G401.6 (cell line): Measurements from ENCODE around the gene NAT10.
"Not testable (repeated sequence)": the region's sequence is repeated elsewhere in the genome, so short reads cannot be mapped to it uniquely, and the experiment has no call there.

Experiments used
- FAIRE-seq: peaks from 2 replicates; lab custom pipeline; 2012; peaks lifted over from hg19 to GRCh38; lab: Jason Lieb, UNC

The NAT10 gene

DNA sequence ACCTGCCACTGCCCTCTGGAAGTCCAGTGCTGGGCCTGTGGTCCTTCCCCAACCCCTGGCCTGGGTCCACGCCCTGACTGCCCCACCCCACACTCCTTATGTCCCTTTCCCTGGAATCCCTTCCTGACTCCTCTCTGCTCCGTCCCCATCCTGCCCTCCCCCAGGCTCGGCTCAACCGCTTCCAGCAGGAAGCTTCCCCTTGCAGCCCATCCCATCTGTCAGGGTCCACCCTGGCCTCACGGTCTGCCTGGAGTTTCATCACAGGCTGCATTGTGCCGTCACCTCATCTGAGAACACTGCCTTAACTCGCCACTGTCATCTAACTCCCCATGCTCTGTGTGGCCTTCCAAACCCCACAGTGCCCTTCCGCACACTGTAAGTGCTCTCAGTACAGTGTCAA, 64.3 kb downstream of the NAT10 start:
- FAIRE-seq, result no peak

DNA sequence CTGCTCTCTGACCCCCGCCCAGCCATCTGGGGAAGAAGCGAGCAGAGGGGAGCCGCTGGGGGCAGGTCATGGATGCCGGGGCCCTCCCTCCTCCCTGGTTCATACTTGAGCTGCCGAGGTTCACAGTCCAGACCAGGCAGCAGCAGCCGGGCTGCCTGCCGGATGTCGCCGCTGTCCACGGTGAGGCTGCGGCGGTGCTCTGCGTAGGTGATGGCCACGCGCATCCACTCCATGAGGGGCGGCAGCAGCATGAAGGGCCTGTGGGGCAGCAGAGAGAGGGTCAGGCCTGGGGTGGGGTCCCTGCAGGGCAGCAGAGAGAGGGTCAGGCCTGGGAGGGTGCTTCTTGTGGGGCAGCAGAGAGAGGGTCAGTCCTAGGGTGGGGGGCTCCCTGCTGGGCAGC, 67.6 kb downstream of the NAT10 start:
- no peak for FAIRE-seq

DNA sequence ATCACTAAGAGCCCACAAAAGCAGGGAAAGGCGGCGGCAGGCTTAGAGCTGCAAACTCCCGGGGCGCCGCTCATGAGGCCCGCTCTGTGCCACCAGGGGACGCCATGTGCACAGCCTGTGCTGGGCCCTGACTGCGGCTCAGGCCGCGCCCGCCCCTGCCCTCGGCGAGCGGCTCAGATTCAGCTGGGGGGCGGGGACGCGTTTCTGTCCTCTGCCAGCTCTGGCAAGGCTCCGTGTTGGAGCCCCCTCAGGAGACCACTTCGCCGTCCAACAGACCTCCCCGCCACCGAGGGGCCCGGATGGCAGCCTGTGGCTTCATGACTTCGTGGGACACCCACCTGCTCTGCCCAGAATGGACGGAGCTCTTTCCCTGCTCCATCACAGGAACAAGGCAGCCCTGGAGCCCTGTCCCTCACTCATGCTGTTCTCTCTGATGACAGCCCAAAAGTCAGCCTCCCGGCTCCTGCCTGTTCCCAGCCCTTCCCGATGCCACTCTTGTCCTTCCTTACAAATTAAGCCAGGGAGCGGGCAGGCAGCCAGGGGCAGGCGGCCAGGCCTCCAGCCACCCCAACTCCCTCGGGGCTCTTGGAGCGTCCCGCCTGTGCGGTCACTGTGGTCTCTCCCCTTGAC, 69.1 kb downstream of the NAT10 start:
- no peak for FAIRE-seq

GRCh38 chr11:34175284-34176019, 70.0 kb downstream of the NAT10 start:
- no peak for FAIRE-seq

- no peak for FAIRE-seq
Observed at GRCh38 chr11:34176751-34177209, 71.4 kb downstream of the NAT10 start.

GRCh38 chr11:34178209-34178821, 72.9 kb downstream of the NAT10 start:
- no peak for FAIRE-seq

- FAIRE-seq, result no peak
Observed at GRCh38 chr11:34179026-34179675, 73.7 kb downstream of the NAT10 start.

GRCh38 chr11:34180040-34180813, 74.8 kb downstream of the NAT10 start:
- FAIRE-seq, result no peak

GRCh38 chr11:34180814-34181165, 75.4 kb downstream of the NAT10 start:
- FAIRE-seq, result not testable (repeated sequence)

- FAIRE-seq, result no peak
Observed at GRCh38 chr11:34181251-34181650, 75.8 kb downstream of the NAT10 start.

GRCh38 chr11:34181856-34182405, 76.5 kb downstream of the NAT10 start:
- no peak for FAIRE-seq

GRCh38 chr11:34182425-34182824, 77.0 kb downstream of the NAT10 start:
- FAIRE-seq, result no peak

GRCh38 chr11:34182921-34183685, 77.7 kb downstream of the NAT10 start:
- no peak for FAIRE-seq

GRCh38 chr11:34183848-34184391, 78.5 kb downstream of the NAT10 start:
- FAIRE-seq, result no peak

DNA sequence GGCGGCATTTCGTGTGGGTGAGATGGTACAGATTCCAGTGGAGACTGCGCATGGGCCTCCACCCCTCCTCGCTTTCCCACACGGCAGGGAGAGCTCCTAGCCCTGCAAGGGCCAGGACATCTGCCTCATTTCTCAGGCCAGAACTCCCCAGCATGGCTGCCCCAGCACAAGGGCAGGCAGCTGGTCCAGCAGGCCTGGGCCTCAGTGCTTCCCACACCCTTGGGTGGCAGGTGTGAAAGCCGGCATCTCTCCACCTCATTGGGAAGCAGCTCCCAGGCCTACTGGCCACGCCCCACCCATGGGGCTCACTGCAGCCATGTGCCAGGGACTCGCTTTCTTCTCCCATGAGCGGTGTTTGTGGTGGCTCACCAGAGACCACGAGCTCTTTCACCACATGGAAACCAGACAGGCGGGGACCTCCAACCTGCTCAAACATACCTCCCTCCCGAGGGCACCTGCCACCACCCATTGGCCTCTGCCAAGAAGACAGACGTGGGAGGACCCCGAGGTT, 79.1 kb downstream of the NAT10 start:
- no peak for FAIRE-seq

DNA sequence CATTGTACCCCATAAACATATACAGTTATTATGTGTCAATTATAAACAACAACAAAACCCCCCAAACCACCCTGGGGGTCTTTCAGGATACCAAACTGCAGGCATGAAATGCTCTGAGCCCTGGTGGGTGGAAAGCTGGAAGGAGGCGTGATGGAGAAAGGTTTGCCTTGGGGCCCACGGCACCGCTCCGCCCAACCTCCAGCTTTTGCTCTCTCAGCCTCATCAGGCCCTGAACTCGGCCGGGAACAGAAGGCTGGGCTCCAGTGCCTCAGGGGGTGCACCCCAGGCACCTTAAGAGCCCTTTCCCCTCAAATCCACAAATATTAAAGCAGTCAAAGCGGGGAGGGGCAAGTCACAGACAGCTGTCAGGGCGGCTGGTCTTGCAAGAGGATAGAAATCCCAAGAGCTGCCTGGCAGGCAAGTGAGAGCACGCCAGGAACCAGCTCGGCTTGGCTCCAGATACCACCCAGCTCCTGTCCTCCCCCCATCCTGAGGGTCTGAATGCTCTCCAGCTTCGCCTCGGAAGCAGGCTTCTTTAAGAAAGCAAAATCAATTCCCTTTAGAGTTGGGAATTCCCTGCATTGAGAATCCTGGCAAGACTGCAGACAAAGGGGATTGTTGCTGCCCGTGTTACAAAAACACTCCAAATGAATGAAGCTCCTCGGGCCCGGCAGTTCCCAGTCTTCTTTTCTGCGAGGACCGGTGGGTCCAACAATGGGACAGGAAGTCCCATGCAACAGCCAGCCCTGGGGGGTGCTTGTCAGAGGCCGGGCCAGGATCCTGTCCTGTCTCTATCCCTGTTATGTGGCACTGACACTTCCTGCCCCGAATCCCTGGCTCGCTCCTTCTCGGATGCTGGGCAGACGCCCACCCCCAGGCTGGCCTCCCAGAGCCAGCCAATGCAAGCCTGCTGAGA, 80.8 kb downstream of the NAT10 start:
- FAIRE-seq, result no peak

GRCh38 chr11:34188181-34188580, 82.8 kb downstream of the NAT10 start:
- FAIRE-seq, result no peak

DNA sequence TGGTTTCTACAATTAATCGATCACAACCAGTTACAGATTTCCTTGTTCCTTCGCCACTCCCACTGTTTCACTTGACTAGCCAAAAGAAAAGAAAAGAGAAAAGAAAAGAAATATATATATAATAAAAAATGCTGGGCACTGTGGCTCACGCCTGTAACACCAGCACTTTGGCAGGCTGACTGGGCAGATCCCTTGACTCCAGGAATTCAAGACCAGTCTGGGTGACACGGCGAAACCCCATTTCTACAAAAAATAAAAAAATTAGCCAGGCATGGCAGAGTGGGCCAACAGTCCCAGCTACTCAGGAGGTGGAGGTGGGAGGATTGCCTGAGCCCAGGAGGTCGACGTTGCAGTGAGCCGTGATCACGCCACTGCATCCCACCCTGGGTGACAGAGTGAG, 83.8 kb downstream of the NAT10 start:
- no peak for FAIRE-seq
